Cortex of kidney (tissue), 1 donor: ENCODE results near the gene FOXO6.

ENCODE experiments used
- DNase-seq: peaks from one replicate; lab custom pipeline; 2025; lab: John Stamatoyannopoulos, UW

Gene FOXO6

GRCh38 chr1:41367288-41367642 is 6.0 kb downstream of the FOXO6 start:
- no peak for DNase-seq

DNA sequence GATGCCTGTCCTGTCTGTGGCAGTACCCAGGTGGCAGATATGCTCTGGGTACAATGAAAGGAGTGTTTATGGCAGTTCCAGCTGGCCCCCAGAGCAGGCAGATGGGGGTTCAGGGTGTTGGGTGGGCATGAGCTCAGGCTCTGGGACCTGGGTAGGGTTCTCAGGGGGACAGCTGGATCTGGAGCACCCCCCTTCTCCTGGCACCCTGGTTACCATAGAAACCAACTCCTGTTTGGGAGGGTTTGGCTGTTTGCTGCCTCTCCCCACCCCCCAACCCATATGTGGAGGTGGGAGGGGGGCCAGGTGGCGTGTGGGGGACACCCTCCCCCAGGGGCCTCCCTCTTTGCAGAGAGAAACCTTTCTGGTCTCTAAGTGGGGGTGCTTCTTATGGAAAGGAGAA is 7.1 kb downstream of the FOXO6 start:
- DNase-seq = no peak

GRCh38 chr1:41368801-41369200 is 7.6 kb downstream of the FOXO6 start:
- DNase-seq = no peak

DNA sequence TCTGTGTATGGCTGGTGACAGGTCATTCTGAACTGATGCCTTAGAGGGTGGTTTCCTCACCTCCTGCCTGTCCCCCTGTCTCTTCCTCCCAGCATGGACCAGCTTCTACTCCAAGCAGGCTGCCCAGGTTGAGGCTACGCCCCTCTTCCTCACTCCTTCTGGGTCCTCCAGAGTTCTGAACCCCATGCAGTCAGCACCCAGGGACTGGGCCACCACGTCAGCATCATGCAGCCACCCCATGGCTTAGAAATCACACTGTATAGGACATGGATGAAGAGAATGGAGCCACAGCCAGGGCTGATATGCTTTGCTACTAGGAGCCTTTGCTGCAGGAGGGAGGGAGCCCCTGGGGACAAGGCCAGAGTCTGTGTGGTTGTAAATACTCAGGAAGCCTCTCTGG is 8.3 kb downstream of the FOXO6 start:
- DNase-seq = no peak

- no peak for DNase-seq
These were observed 9.0 kb downstream of the FOXO6 start for GRCh38 chr1:41370225-41370624.

DNA sequence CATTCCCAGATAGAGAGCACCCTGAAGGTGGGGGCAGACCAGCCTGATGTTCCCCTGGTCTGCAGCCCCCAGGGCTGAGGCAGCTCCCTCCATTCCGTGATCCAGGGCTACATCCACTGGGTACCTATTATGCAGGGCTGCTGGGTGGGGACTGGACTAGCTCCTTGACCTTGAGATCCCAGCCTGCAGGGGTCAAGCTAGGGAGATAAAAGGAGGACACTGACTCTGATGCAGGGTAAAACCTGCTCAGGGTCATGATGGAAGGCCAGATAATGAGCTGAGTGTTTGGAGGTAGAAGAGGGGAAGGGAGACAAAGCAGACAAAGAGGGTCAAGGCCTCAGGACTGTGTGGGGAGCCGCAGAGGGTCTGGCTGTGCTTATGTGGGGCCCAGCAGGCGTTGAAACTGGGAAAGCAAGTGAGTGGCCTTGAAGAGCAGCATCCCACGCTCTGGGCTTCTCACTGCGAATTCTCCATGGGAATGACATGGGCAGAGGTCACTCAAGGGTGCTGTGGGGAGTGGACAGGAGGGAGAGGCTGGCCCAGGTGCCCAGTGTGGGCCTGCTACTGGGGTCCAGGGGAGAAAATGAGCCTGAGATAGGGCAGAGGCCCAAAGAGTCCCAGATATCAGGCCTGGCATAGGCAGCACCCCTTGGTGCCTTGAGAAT is 9.7 kb downstream of the FOXO6 start:
- no peak for DNase-seq

DNA sequence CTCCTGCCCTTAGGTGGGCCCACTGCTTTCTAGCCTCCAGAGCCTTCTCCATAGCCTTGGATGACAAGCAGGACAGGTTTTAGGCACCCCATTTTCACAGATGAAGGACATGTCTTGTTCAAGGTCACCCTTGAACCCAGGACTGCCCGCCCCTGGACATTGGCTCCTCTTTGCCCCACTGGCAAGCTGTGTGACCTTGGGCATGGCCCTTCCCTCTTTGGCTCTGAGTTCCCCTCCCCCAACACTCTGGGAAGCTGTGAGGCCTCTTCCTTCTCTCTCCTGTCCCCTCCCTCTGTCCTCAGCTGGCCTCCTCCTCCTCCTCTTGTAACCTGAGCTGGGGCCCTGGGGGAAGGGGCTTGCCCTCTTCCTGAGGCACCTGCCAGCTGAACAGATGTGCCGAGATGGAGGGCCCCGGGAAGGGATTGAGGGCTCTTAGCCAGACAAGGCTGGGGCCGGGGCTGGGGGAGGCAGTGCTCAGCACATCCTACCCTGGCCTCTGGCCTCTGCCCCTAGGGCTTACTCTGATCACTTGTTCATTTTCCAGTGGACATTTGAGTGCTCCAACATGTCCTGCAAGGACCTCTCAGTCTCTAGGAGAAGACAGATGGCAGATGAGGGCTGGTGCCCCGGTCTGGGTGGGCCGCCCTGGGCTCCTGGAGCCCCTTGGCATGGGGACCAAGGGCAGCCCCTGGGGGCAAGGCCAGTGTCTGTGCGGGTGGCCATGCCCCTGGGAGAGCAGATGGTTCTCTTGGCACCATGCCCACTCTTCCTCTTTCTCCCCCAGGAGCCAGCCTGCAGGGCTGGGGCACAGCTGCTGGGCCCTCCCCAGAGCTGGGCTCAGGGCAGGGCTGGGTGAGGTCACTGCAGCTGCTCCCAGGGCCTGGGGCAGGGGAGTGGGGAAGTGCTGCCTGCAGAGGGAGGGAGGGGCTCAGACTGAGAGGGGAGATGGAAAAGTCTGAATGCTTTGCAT is 10.7 kb downstream of the FOXO6 start:
- DNase-seq = no peak

DNA sequence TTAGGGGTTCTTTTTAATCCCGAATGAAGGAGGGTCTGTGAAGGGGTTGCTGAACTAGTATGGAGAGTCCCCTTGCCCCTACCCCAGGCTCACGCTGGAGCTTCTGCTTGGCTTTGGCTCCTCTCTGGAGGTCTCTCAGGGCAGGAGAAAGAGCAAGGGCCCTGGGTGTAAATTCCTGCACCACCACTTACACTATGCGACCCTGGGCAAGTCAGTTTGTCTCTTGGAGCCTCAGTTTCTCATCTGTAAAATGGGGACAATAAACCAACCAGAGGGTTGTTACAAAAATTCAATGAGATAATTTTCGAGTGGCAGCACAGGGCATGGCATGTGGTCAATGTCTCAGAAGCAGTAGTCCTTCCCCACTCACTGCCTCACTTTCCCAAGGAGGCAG is 11.4 kb downstream of the FOXO6 start:
- DNase-seq = no peak

- DNase-seq = no peak
These were observed 12.1 kb downstream of the FOXO6 start for GRCh38 chr1:41373373-41373772.

GRCh38 chr1:41374711-41375110 is 13.5 kb downstream of the FOXO6 start:
- DNase-seq = no peak

GRCh38 chr1:41377397-41377796 is 16.2 kb downstream of the FOXO6 start:
- no peak for DNase-seq

DNA sequence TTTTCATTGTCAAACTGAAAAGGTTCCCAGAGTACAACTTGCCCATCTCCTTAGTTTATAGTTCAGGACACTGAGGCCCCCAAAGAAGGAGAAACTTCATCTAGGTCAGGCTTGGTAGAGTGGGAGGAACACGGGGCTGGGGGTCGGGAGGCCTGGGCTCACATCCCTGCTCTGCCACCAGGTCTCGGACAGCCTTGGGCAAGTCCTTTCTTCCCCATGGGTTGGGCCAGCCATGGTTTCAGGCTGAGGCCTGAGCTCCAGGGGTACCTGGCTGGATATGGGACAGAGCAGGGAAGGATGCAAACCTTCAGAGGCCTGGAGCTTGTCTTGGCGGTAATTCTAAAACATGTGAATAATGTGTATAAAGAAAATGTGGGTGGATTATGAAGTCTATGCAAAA is 17.0 kb downstream of the FOXO6 start:
- DNase-seq = no peak

DNA sequence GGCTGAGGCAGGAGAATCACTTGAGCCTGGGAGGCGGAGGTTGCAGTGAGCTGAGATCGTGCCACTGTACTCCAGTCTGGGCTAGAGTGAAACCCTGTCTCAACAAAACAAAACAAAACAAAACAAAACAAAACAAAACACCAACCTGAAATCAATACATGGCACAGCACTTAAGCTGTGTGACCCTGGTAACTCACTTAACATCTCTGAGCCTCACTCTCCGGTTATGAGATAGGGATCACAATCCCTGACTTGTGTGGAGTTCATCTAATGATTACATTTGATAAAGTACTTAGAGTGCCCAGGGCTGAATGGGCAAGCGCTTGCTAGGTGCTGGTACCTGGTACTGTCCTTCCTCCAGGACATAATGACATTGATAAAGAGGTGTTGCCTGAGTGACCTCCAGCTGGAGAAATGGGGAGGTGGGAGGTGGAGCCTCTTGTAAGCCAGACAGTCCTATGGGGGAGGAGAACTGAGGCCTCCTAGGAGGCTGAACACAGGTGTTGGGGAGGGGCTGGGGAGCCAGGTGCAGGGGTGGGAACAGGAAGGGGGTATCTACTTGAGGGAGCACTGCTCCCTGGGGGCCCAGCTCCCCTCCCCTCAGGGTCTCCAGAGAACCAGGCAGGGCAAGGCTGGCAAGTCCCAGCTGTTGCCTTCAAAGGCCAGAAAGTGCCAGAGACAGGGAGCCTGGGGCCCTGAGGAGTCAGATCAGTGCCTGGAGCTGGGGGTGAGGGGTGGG is 17.9 kb downstream of the FOXO6 start:
- DNase-seq = no peak

- no peak for DNase-seq
These were observed 18.5 kb downstream of the FOXO6 start for GRCh38 chr1:41379738-41380130.

- no peak for DNase-seq
These were observed 19.0 kb downstream of the FOXO6 start for GRCh38 chr1:41380195-41380594.

DNA sequence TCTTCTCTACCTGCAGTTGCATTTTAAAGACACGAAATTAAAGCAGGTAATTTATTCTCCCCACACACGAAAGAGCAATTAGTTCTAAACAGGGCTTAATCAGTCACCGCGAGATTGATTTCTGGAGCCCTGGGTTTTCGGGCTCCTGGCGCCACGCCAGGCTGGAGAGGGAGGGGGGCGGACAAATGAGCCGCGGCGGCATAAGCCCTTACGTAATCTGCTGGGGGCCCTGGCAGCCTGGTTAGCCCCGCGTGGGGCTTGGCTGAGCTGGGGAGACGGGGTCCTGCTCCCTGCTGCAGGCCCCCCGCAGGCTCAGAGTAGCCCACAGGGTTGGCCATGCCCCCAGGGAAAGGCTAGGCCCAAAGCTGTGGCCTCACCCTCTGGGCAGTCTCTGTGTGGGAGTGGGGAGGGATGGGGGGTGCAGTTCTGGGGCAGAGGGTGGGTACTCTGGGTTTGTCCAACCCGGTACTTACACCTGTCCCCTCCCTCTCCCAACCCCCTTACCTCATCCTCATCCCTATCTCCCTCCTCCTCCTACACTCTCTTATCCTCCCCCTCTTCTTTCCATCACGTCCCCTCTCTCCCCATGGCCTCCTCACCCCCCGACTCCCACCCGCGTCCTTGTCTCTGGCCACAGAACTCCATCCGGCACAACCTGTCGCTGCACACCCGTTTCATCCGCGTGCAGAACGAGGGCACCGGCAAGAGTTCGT is 19.9 kb downstream of the FOXO6 start:
- DNase-seq = no peak

GRCh38 chr1:41381692-41382479 is 20.7 kb downstream of the FOXO6 start:
- DNase-seq = no peak

DNA sequence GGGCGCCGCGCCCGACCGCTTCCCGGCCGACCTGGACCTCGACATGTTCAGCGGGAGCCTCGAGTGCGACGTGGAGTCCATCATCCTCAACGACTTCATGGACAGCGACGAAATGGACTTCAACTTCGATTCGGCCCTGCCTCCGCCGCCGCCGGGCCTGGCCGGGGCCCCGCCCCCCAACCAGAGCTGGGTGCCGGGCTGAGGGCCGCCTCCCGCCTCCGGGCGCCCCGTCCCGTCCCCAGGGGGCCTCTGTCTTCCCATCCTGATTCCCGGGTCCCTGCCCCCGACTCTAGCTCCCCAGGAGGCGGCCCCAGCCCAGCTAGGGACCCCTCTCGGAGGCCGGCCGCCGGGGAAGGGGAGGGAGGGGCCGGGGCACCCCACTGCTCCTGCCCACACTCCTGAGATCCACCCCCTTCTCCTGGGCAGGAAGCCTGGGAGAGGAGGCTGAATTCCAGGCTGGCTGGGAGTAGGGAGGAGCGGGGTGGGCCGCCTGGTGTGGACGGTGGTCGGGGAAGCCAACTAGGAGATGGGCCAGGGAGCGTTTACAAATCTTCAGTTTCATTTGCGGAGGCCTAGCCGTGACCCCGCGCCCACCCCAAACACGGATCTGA is 21.4 kb downstream of the FOXO6 start:
- DNase-seq = no peak

GRCh38 chr1:41383094-41383852 is 22.0 kb downstream of the FOXO6 start:
- DNase-seq = no peak

DNA sequence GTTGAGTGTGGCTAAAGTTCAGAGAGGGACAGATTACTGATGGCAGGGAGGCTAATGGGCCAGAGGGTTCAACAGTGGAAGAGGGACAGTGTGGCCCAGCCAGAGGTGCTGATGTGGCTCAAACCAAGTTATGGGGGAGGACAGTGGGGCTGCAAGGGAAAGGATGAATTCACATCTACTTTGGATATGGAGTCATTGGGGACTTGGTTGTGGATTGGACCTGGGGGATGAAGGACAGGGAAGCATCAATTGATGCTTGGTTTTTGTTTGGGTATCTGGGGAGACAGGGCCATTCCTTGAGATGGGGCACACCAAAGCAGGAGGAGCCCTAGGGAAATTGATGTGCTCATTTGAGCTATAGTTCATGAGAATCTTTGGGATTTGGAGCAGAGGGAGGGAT is 23.3 kb downstream of the FOXO6 start:
- no peak for DNase-seq
